RWPE2 (cell line): ENCODE data around the gene LTBR.

Experiments
- ATAC-seq: fragments of 200-7000 bp; cut with Tn5 transposase; 3 replicates; pipeline ENCODE4 v1.9.1; 2021; ENCODE audit warnings: low read depth
- DNase-seq: peaks from one replicate; pipeline ENCODE4 v3.0.0-alpha.2; 2020; ENCODE audit warnings: low spot score
- H3K27ac ChIP-seq: fragments of 450-650 bp; 2 replicates; pipeline ENCODE4 v1.5.1; 2017; ENCODE audit warnings: mild to moderate bottlenecking; ENCODE audit not compliant: poor library complexity, severe bottlenecking
- H3K27me3 ChIP-seq: fragments of 250-450 bp; sonication (Bioruptor Pico); 2 replicates; pipeline ENCODE4 v1.5.1; 2021; ENCODE audit warnings: mild to moderate bottlenecking, moderate library complexity; ENCODE audit not compliant: insufficient read depth, poor library complexity, severe bottlenecking
- H3K36me3 ChIP-seq: fragments of 250-450 bp; sonication (Bioruptor Pico); 2 replicates; pipeline ENCODE4 v1.5.1; 2020; ENCODE audit warnings: low read depth, mild to moderate bottlenecking, moderate library complexity
- H3K4me1 ChIP-seq: fragments of 250-450 bp; sonication (Bioruptor Pico); 2 replicates; pipeline ENCODE4 v1.5.1; 2021; ENCODE audit warnings: mild to moderate bottlenecking, moderate library complexity; ENCODE audit not compliant: insufficient read depth, poor library complexity, severe bottlenecking
- H3K4me3 ChIP-seq: fragments of 250-450 bp; sonication (Bioruptor Pico); 2 replicates; pipeline ENCODE4 v1.5.1; 2021; ENCODE audit warnings: mild to moderate bottlenecking, moderate library complexity; ENCODE audit not compliant: severe bottlenecking
- H3K9me3 ChIP-seq: fragments of 250-450 bp; sonication (Bioruptor Pico); 2 replicates; pipeline ENCODE4 v1.5.1; 2021; ENCODE audit warnings: mild to moderate bottlenecking, moderate library complexity; ENCODE audit not compliant: severe bottlenecking
- CTCF ChIP-seq: fragments of 450-650 bp; IDR thresholded peaks from one replicate; pipeline ENCODE4 v1.5.1; 2017; ENCODE audit warnings: mild to moderate bottlenecking, moderate library complexity; ENCODE audit not compliant: poor library complexity, severe bottlenecking

Gene LTBR

GRCh38 chr12:6392504-6392903, 8.5 kb downstream of the LTBR start:
- ATAC-seq (peak; percentile 43; the same call in 2 of the 3 replicates), DNase-seq (no peak)
- H3K27me3 ChIP-seq = no peaks in the 10 kb centered on the region
- H3K4me3 ChIP-seq = no peak overlapping the region
- TF ChIP-seq CTCF = no peak
- H3K9me3 ChIP-seq = no peaks in the 10 kb centered on the region
- peaks cover 7% of the 10 kb centered on the region for H3K4me1 ChIP-seq
- H3K27ac ChIP-seq = peak overlapping the region; percentile 14
- H3K36me3 ChIP-seq = peaks cover 65% of the 10 kb centered on the region

GRCh38 chr12:6393109-6393508, 9.1 kb downstream of the LTBR start:
- ATAC-seq (no peak), DNase-seq (no peak)
- TF ChIP-seq CTCF = no peak
- Histone ChIP-seq H3K4me1 (peaks cover 7% of the 10 kb centered on the region), H3K9me3 (no peaks in the 10 kb centered on the region), H3K27ac (no peak overlapping the region), H3K36me3 (peaks cover 65% of the 10 kb centered on the region), H3K27me3 (no peaks in the 10 kb centered on the region), H3K4me3 (no peak overlapping the region)

- H3K36me3 ChIP-seq = peaks cover 58% of the 10 kb centered on the region
- no peak overlapping the region for H3K4me3 ChIP-seq
Measured at GRCh38 chr12:6394398-6394797, 10.4 kb downstream of the LTBR start.

GRCh38 chr12:6396031-6396430, 12.1 kb downstream of the LTBR start:
- no peak for TF ChIP-seq CTCF
- peaks cover 48% of the 10 kb centered on the region for H3K36me3 ChIP-seq
- H3K4me3 ChIP-seq = no peak overlapping the region
- peaks cover 7% of the 10 kb centered on the region for H3K4me1 ChIP-seq
- H3K9me3 ChIP-seq = no peaks in the 10 kb centered on the region
- ATAC-seq (no peak), DNase-seq (no peak)
- H3K27ac ChIP-seq = no peak overlapping the region
- no peaks in the 10 kb centered on the region for H3K27me3 ChIP-seq

More at GRCh38 chr12:6394398-6394797, 10.4 kb downstream of the LTBR start:
- H3K9me3 ChIP-seq = no peaks in the 10 kb centered on the region
- no peaks in the 10 kb centered on the region for H3K27me3 ChIP-seq
- TF ChIP-seq CTCF = no peak
- DNase-seq (no peak), ATAC-seq (no peak)
- peaks cover 7% of the 10 kb centered on the region for H3K4me1 ChIP-seq
- no peak overlapping the region for H3K27ac ChIP-seq

- H3K4me3 ChIP-seq = no peak overlapping the region
- no peak for TF ChIP-seq CTCF
- H3K36me3 ChIP-seq = peaks cover 23% of the 10 kb centered on the region
- H3K27me3 ChIP-seq = no peaks in the 10 kb centered on the region
- H3K27ac ChIP-seq = no peak overlapping the region
- ATAC-seq = no peak
- H3K9me3 ChIP-seq = no peaks in the 10 kb centered on the region
- H3K4me1 ChIP-seq = no peaks in the 10 kb centered on the region
- DNase-seq = no peak
Measured at GRCh38 chr12:6399884-6400644, 16.1 kb downstream of the LTBR start.
